COLO829 (cell line): Measurements from ENCODE around the gene POLE.
"Not testable (repeated sequence)": the region's sequence is repeated elsewhere in the genome, so short reads cannot be mapped to it uniquely, and the experiment has no call there.

Experiments
- DNase-seq: peaks from one replicate; pipeline ENCODE4 v3.0.0; 2012; ENCODE audit warnings: low spot score

Gene POLE

DNA sequence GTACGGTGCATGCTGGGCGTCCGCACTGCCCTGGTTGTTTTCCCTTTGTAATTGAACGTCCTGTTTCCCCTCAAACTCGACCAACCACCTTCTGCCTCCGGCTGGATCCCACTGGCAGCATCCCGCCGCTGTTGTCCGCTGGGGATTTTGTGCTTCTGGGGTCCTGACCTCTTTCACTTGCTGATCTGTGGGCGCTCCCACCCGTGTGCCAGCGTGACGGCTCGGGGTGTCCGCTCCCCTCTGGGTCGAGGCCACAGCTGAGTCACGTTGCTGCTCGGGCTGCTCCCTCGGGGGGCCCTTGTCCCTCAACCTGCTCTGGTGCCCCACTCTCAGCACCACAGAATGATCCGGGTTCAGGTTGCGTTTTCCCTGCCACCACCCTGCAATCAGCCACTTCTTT, 31.5 kb upstream of the POLE start:
- no peak for DNase-seq

GRCh38 chr12:132717531-132718387, 30.6 kb upstream of the POLE start:
- no peak for DNase-seq

DNA sequence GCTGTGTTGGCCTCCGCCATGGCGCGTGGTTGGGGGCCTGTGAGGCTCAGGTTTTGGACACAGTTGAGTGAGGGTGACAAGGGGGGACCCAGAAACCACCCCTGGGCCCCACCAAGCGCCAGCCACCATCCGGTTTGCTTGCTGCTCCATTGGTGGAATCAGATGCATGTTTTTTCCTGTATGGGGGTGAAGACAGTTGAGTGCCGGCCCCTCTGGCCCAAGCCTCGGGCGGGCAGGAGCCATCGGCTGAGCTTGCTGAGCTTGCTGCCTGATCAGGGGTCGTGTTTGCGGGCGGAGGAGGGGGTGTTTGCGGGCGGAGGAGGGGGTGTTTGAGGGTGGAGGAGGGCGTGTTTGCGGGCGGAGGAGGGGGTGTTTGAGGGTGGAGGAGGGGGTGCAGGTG, 29.9 kb upstream of the POLE start:
- no peak for DNase-seq

- DNase-seq = no peak
Observed at GRCh38 chr12:132716356-132716755, 29.2 kb upstream of the POLE start.

DNA sequence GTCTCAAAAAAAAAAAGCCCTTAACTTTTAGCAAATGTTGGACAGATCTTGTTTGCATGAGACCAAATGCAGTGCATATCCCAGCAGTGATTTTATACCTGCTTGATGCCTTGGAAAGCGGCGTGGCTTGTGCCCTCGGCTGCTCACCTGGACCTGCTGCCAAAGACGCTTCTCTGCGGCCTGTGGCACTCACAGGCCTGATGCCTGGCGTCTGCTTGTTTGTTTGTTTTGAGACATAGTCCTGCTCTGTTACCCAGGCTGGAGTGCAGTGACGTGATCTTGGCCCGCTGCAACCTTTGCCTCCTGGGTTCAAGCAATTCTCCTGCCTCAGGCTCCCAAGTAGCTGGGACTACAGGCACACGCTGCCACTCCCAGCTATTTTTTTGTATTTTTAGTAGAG, 28.7 kb upstream of the POLE start:
- DNase-seq = no peak

DNA sequence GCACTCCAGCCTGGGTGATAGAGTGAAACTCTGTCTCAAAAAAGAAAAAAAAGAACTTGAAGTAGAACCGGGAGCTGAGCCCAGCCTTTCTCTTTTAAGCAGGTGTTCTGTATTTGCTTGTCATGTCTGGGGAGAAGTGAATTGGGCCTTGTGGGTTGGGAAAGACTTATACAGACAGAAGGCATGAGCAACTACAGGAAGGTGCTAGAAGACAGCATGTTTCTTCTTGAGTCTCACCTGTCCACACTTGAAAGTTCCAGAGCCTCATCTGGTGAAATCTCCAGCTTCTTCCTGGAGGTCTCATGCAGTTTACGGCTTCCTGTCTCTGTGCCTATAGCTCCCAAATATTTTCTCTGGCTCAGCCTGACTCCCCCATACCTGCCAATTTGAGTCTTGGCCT, 26.0 kb upstream of the POLE start:
- DNase-seq = no peak

DNA sequence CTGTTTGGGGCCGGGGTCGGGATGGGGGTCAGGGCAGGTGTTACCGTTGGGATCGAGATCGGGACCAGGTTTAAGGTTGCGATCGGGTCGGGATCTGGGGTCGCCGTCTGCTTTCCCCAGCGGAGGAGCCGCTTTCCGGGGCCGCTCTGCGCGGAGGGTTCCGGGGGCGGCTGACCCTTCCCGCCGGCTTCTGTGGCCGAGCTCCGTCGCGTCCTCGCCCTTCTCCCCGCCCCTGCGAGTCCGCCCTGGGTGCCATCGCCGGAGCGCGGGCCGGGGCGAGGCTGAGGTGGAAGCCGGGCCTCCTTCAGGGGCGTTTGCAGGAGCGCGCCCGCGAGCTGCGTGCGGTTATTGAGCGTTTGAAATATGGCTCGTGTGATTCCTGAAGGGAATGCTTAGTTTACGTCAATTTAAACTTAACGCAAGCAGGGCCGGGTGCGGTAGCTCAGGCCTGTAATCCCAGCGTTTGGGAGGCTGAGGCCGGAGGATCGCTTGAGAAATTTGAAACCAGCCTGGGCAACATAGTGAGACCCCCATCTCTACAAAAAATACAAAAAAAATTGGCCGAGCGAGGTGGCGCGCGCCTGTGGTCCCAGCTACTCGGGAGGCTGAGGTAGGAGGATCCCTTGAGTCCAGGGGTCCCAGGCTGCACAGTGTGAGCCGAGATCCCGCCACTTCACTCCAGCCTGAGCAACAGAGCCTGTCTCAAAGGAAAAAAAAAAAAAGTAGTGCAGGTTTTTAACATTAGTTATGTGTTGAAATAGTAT, 24.1 kb upstream of the POLE start:
- DNase-seq = no peak

DNA sequence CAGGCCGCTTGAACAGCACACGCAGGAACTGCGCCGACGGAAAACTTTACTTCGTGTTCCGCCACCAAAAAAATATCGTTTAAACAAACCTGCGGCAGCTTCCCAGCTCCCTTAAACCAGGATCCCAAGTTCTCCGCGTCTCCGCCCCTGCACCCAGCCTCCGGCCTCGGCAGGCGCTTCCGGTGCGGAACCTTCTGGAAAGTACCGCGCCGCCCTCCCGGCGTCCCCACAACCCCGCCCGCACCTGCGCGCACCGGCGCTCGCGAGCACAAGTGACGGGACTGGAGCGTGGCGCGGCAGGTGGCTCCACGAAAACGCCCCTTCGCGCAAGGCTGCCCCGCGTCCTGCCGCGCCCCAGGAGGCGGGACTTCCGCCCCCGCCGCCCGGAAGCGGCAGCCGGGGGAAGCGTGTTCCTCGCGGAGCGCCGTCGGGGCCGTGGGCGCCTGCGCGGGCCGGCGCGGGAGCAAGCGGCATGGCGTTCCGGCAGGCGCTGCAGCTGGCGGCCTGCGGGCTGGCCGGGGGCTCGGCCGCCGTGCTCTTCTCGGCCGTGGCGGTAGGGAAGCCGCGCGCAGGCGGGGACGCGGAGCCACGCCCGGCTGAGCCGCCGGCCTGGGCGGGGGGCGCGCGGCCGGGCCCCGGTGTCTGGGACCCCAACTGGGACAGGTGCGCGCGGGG, 23.4 kb upstream of the POLE start, which contains the start of gene PGAM5:
TSS of gene PGAM5 (plus strand) at position 438 of the 675 bp plus-strand sequence. CDS start at position 473, 35 bp downstream.
- DNase-seq = peak; percentile 74

DNA sequence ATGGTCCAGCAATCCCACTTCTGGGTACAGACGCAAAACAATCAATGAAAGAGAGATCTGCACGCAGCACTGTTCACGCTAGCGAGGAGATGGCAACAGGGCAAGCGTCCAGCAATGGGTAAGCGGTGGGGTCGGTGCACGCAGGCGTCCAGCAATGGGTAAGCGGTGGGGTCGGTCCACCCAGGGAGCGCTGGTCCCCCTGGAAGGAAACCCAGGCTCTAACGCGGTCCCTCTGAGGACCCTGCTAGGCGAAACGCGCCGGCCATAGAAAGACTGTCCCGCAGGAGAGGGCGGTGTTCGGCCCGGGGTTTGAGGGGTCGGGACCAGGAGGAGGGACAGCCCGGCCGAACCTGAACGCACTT, 22.9 kb upstream of the POLE start:
- DNase-seq = no peak

- no peak for DNase-seq
Observed at GRCh38 chr12:132708150-132708549, 21.0 kb upstream of the POLE start.

DNA sequence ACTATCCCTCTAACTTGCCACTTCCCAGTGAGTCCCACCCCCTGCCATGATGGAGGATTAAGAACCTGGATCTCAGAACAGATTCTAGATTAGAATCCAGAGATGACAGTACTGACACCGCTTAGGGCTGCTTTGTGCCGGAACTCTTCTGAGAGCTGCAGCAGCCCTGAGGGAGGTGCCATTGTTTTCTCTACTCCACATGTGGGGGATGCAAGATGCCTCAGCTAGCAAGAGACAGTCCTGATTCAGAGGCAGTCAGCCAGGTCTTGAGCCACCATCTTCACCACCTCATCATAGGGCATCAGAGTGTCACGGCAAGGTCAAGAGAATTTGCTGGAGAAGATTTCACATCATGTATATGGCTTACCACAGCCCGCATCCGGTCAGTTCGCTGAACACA, 20.1 kb upstream of the POLE start:
- DNase-seq = no peak

GRCh38 chr12:132703641-132704040, 16.5 kb upstream of the POLE start:
- DNase-seq = no peak

- no peak for DNase-seq
Observed at GRCh38 chr12:132702640-132703039, 15.5 kb upstream of the POLE start.

GRCh38 chr12:132700212-132700822, 13.2 kb upstream of the POLE start:
- peak; percentile 43 for DNase-seq

DNA sequence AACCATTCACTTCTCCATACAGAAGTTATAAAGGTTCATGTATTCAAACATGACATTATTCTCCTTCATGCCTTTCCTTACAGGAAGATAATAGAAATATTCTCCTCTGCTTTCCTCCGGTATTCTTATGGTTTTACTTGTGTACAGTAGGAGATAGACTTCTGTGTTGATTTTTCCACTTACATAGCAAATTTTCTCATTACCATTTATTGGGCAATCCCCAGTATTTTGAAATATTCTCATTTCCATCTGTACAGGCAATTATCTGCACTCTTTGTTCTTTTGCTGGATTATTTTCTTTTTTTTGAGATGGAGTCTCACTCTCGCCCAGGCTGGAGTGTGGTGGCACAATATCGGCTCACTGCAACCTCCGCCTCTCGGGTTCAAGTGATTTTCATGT, 11.2 kb upstream of the POLE start:
- no peak for DNase-seq

GRCh38 chr12:132695431-132695830, 8.3 kb upstream of the POLE start:
- no peak for DNase-seq

DNA sequence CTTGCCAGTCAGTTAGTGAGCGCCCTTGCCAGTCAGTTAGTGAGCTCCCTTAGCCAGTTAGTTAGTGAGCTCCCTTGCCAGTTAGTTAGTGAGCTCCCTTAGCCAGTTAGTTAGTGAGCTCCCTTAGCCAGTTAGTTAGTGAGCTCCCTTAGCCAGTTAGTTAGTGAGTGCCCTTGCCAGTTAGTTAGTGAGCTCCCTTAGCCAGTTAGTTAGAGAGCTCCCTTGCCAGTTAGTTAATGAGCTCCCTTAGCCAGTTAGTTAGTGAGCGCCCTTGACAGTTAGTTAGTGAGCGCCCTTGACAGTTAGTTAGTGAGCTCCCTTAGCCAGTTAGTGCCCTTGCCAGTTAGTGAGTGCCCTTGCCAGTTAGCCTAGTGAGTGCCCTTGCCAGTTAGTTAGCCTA, 7.7 kb upstream of the POLE start:
- DNase-seq = not testable (repeated sequence)

- not testable (repeated sequence) for DNase-seq
Observed at GRCh38 chr12:132692030-132692429, 4.9 kb upstream of the POLE start.

GRCh38 chr12:132690112-132690511, 3.0 kb upstream of the POLE start:
- DNase-seq = no peak

GRCh38 chr12:132689227-132689626, 2.1 kb upstream of the POLE start:
- no peak for DNase-seq

DNA sequence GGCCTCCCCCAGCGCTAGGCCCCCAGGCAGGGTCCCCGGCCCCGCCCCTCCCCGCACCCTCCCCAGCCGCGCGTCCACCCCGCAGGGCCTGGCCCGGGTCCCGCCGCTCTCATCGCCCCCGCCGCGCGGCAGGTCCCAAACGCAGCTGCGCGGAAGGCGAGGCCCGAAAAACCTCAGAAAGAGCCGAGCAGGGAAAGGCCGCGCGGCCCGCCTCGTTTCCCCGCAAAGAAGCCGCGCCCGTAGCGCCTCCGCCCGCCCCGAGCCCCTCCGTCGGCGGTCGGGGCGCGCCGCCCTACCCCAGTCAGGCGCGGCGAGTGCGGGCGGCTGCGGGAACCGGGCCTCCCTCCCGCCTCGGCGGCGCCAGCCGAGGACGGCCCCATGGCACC, 324 bp downstream of the POLE start:
- no peak for DNase-seq

DNA sequence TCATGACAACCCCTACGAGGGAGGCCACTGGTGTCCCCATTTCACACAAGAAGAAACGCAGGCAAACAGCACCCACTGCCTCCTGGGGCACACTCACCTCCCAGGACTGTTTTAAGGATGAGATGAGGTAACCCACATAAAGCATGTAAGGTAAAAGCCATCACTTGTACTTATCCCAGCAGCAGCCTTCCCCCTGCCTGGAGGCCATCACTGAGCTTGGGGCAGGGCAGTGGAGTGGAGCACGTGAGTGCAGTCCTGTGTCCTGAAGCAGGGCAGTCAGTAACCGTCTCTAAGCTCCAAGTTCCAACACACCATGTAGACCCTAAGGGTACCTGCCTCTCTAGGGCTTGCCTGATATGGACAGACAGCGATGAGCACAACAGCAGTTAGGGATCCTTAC, 1.7 kb downstream of the POLE start:
- no peak for DNase-seq
